Measurements from ENCODE around the gene NPSR1. TPM values are rescaled to one million over a fixed set of nuclear protein-coding genes. Genes with fewer than 3 reads are reported as not detected.

NPSR1 gene
- total RNA-seq, 2 experiments from 2014 or later: not detected

DNA sequence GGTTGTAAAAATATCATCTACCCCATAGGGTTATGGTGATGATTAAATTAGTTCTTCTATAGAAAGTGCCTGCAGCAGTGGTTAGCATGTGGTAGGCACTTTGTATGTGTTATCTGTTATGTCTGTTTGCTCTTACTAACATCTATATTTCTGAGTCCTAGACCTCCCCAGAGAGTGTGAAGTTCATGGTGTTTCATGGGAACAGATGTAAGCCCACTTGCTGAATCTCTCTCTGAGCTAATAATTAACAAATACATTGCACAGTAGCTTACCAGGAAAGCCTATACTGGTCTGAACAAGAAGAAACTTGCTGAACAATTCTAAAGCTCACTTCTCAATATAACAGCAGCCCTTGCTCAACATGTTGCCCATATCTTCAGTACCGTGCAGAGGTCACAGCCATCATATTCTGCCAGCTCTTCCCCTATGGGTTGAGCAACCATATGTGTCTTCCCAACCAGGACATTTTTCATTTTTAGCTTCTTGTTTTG lies 100.1 kb downstream of the NPSR1 start:
- DNase-seq (ENCODE audit: low spot score): no peak
- Histone ChIP-seq H3K79me2 (ENCODE audit: insufficient read depth, low read depth, low read length) (no peaks in the 10 kb centered on the region), H4K20me1 (ENCODE audit: insufficient read depth, low read length) (no peaks in the 10 kb centered on the region), H3K27ac (ENCODE audit: low read depth, low read length, poor library complexity, severe bottlenecking) (no peak overlapping the region), H3K9me3 (ENCODE audit: low read length) (no peaks in the 10 kb centered on the region), H3K4me1 (ENCODE audit: insufficient read depth, low read length, poor library complexity, severe bottlenecking) (no peaks in the 10 kb centered on the region), H3K9me2 (ENCODE audit: insufficient read depth, low read length) (no peaks in the 10 kb centered on the region), H2AFZ (ENCODE audit: low read length) (no peak overlapping the region), H3K4me3 (ENCODE audit: low read depth, low read length, poor library complexity, severe bottlenecking) (no peak overlapping the region), H3K36me3 (ENCODE audit: insufficient read depth, low read length) (no peaks in the 10 kb centered on the region), H3K4me2 (ENCODE audit: low read length) (no peak overlapping the region)
- ChIA-PET POLR2A (interaction anchor here (0.6 kb wide), 1 partner anchor 277 kb away, joined by 3 read pairs; no protein-coding TSS in a partner anchor), CTCF (ENCODE audit: unreplicated experiment) (no interaction called here)
- no TSS peak for BruUV-seq (replicated peaks)
- no peak for TF ChIP-seq EZH2phosphoT487 (IDR thresholded peaks at IDR 0.05; ENCODE audit: borderline replicate concordance, low read depth, low read length)
- TF ChIP-seq, protein P1, sequence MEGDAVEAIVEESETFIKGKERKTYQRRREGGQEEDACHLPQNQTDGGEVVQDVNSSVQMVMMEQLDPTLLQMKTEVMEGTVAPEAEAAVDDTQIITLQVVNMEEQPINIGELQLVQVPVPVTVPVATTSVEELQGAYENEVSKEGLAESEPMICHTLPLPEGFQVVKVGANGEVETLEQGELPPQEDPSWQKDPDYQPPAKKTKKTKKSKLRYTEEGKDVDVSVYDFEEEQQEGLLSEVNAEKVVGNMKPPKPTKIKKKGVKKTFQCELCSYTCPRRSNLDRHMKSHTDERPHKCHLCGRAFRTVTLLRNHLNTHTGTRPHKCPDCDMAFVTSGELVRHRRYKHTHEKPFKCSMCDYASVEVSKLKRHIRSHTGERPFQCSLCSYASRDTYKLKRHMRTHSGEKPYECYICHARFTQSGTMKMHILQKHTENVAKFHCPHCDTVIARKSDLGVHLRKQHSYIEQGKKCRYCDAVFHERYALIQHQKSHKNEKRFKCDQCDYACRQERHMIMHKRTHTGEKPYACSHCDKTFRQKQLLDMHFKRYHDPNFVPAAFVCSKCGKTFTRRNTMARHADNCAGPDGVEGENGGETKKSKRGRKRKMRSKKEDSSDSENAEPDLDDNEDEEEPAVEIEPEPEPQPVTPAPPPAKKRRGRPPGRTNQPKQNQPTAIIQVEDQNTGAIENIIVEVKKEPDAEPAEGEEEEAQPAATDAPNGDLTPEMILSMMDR (conservative IDR thresholded peaks at IDR 0.05; ENCODE audit: low read length): no peak
- intact Hi-C loops (cut with micrococcal nuclease; ENCODE audit: unreplicated experiment): no loop called here

DNA sequence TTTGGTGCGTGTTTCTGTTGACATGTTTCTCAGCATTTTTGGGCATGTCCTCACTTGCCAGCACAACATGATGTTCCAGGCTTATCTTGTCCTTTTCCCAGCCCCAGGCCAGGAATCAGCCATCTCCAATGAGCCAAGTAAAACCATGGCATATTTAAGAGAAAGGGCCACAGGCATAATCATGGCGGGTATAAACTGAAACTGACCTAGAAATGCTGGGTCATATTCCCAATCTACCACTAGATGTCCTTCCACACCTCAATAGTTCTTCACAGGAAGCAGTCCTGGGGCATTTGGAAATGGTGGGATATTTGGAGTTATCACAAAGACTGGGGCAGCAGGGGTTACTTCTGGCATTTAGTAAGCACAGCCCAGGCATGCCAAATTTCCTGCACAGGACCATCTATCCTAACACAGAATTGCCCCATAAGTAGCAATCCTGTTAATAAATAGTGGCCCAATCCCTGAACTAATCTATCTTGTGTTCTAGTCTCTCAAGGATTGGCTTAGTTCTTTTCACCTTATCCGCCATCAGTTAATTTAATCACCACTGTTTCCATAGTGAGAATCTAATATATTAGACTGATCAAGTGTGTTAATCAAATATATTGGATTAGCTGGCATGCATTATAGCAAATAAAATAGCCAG lies 101.6 kb downstream of the NPSR1 start:
- Histone ChIP-seq H3K36me3 (ENCODE audit: insufficient read depth, low read length) (no peaks in the 10 kb centered on the region), H3K79me2 (ENCODE audit: insufficient read depth, low read depth, low read length) (no peaks in the 10 kb centered on the region), H3K9me2 (ENCODE audit: insufficient read depth, low read length) (no peaks in the 10 kb centered on the region), H4K20me1 (ENCODE audit: insufficient read depth, low read length) (no peaks in the 10 kb centered on the region), H3K9me3 (ENCODE audit: low read length) (no peaks in the 10 kb centered on the region), H3K4me3 (ENCODE audit: low read depth, low read length, poor library complexity, severe bottlenecking) (no peak overlapping the region), H3K4me1 (ENCODE audit: insufficient read depth, low read length, poor library complexity, severe bottlenecking) (no peaks in the 10 kb centered on the region), H2AFZ (ENCODE audit: low read length) (no peak overlapping the region), H3K27ac (ENCODE audit: low read depth, low read length, poor library complexity, severe bottlenecking) (no peak overlapping the region), H3K4me2 (ENCODE audit: low read length) (no peak overlapping the region)
- ChIA-PET CTCF (ENCODE audit: unreplicated experiment) (no interaction called here), POLR2A (no interaction called here)
- no TSS peak for BruUV-seq (replicated peaks)
- no peak for TF ChIP-seq EZH2phosphoT487 (IDR thresholded peaks at IDR 0.05; ENCODE audit: borderline replicate concordance, low read depth, low read length)
- TF ChIP-seq, protein P1 (conservative IDR thresholded peaks at IDR 0.05; ENCODE audit: low read length): peak; percentile 70
- DNase-seq (ENCODE audit: low spot score): peak; percentile 5
- intact Hi-C loops (cut with micrococcal nuclease; ENCODE audit: unreplicated experiment): no loop called here

DNA sequence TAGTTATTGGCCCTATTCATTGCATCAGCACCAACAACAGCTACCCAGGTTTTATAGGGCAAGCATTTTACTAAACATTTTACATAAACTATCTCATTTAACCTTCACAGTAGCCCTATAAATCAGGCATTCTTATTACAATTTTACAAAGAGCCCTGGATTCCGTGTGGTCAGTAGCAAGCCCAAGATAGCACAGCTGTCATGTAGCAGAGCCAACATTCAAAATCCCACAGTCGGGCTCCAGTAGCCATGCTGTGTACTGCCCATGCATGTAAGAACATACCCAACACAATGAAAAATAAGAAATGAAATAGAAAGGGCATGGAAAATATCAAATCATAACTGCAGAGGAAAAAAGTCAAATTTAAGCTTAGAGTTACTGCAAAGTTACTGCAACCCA lies 102.3 kb downstream of the NPSR1 start:
- H3K79me2 ChIP-seq (ENCODE audit: insufficient read depth, low read depth, low read length): no peaks in the 10 kb centered on the region
- H3K36me3 ChIP-seq (ENCODE audit: insufficient read depth, low read length): no peaks in the 10 kb centered on the region
- H3K9me2 ChIP-seq (ENCODE audit: insufficient read depth, low read length): no peaks in the 10 kb centered on the region
- DNase-seq (ENCODE audit: low spot score): no peak
- intact Hi-C loops (cut with micrococcal nuclease; ENCODE audit: unreplicated experiment): no loop called here
- no peak overlapping the region for H2AFZ ChIP-seq (ENCODE audit: low read length)
- H3K27ac ChIP-seq (ENCODE audit: low read depth, low read length, poor library complexity, severe bottlenecking): no peak overlapping the region
- no peak overlapping the region for H3K4me2 ChIP-seq (ENCODE audit: low read length)
- no peak overlapping the region for H3K4me3 ChIP-seq (ENCODE audit: low read depth, low read length, poor library complexity, severe bottlenecking)
- no TSS peak for BruUV-seq (replicated peaks)
- H3K9me3 ChIP-seq (ENCODE audit: low read length): no peaks in the 10 kb centered on the region
- no peak for TF ChIP-seq EZH2phosphoT487 (IDR thresholded peaks at IDR 0.05; ENCODE audit: borderline replicate concordance, low read depth, low read length)
- TF ChIP-seq, protein P1 (conservative IDR thresholded peaks at IDR 0.05; ENCODE audit: low read length): no peak
- CTCF ChIA-PET (ENCODE audit: unreplicated experiment): no interaction called here
- H4K20me1 ChIP-seq (ENCODE audit: insufficient read depth, low read length): no peaks in the 10 kb centered on the region
- POLR2A ChIA-PET: interaction anchor here (0.5 kb wide), 1 partner anchor 48 kb away, joined by 3 read pairs; no protein-coding TSS in a partner anchor
- no peaks in the 10 kb centered on the region for H3K4me1 ChIP-seq (ENCODE audit: insufficient read depth, low read length, poor library complexity, severe bottlenecking)

Measured in OCI-LY7 (cell line).